ENCODE data around the gene CDH4.

CDH4 gene

DNA sequence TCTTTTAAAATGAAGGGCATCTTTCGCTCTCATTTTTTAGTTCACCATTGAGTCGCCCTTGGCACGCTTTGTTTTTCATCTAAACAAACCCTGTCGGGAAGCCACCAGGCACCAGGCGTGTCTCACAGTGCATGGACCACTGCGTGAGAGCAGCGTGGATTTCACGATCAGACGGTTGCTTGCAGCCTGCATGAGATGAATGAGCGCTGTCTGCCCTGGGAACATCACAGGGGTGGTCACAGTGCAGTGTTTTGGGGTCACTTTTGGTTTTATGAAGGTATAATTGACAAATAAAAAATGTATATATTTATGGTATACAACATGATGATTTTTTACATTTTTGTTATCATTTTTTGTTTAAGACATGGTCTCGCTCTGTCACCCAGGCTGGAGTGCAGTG, 61.3 kb downstream of the CDH4 start:
- H3K4me3 ChIP-seq (ENCODE audit: low read depth in 1 of 2, low read length in 1 of 2) = no peak overlapping the region
- TF ChIP-seq, protein P1, sequence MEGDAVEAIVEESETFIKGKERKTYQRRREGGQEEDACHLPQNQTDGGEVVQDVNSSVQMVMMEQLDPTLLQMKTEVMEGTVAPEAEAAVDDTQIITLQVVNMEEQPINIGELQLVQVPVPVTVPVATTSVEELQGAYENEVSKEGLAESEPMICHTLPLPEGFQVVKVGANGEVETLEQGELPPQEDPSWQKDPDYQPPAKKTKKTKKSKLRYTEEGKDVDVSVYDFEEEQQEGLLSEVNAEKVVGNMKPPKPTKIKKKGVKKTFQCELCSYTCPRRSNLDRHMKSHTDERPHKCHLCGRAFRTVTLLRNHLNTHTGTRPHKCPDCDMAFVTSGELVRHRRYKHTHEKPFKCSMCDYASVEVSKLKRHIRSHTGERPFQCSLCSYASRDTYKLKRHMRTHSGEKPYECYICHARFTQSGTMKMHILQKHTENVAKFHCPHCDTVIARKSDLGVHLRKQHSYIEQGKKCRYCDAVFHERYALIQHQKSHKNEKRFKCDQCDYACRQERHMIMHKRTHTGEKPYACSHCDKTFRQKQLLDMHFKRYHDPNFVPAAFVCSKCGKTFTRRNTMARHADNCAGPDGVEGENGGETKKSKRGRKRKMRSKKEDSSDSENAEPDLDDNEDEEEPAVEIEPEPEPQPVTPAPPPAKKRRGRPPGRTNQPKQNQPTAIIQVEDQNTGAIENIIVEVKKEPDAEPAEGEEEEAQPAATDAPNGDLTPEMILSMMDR (IDR thresholded peaks at IDR 0.05) = no peak
- H3K4me1 ChIP-seq (ENCODE audit: control insufficient read depth in 1 of 2, insufficient read depth in 1 of 2, low read depth in 1 of 2, low read length in 1 of 2) = no peaks in the 10 kb centered on the region
- no peaks in the 10 kb centered on the region for H3K9me3 ChIP-seq
- H3K36me3 ChIP-seq = no peaks in the 10 kb centered on the region
- no peaks in the 10 kb centered on the region for H3K27me3 ChIP-seq
- no peak overlapping the region for H3K27ac ChIP-seq

DNA sequence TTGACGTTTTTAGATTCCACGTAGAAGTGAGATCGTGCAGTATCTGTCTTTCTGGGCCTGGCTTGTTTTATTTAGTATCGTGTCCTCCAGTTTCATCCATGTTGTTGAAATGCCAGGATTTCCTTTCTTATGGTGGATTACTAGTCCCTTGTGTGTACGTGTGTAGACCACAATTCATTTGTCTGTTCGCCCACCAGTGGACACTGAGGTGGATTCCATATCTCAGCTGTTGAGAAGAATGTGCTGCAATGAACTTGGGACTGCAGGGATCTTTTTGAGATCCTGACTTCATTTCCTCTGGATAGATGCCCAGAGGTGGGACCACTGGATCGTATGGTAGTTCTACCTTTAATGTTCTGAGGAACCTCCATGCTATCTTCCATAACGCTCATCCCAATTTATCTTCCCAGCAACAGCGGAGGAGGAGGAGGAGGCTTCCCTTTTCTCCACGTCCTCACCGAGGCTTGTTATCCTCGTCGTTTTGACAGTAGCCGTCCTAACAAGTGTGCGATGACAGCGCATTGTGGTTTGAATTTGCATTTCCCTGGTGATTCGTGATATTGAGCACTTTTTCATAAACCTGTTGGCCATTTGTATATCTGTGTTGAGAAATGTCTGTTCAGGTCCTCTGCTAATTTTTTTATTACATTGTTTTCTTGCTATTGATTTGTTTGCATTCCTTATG, 62.4 kb downstream of the CDH4 start:
- TF ChIP-seq, protein P1 (IDR thresholded peaks at IDR 0.05) = no peak
- Histone ChIP-seq H3K4me1 (ENCODE audit: control insufficient read depth in 1 of 2, insufficient read depth in 1 of 2, low read depth in 1 of 2, low read length in 1 of 2) (no peaks in the 10 kb centered on the region), H3K9me3 (no peaks in the 10 kb centered on the region), H3K36me3 (no peaks in the 10 kb centered on the region), H3K27ac (no peak overlapping the region), H3K27me3 (no peaks in the 10 kb centered on the region), H3K4me3 (ENCODE audit: low read depth in 1 of 2, low read length in 1 of 2) (no peak overlapping the region)

DNA sequence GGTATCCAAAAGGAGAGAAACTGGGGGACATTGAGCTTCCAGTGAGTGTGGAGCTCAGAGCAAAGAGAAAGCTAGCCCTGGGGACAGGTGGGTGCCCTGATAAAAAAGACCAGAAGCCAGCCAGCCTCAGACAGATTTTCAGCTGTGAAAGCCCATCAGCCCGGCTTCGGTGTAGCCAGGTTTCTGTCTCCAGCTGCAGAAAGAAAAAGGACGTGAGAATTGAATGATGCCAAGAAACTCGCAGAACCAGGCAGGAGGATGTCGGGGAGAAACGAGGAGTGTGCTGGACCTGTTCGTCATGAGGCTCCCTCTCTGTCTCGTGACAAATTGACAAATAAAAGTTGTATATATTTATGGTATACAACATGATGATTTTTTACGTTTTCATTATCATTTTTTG, 63.3 kb downstream of the CDH4 start:
- H3K27ac ChIP-seq = no peak overlapping the region
- no peaks in the 10 kb centered on the region for H3K9me3 ChIP-seq
- no peak overlapping the region for H3K4me3 ChIP-seq (ENCODE audit: low read depth in 1 of 2, low read length in 1 of 2)
- no peaks in the 10 kb centered on the region for H3K27me3 ChIP-seq
- no peaks in the 10 kb centered on the region for H3K4me1 ChIP-seq (ENCODE audit: control insufficient read depth in 1 of 2, insufficient read depth in 1 of 2, low read depth in 1 of 2, low read length in 1 of 2)
- H3K36me3 ChIP-seq = no peaks in the 10 kb centered on the region
- TF ChIP-seq, protein P1 (IDR thresholded peaks at IDR 0.05) = no peak

DNA sequence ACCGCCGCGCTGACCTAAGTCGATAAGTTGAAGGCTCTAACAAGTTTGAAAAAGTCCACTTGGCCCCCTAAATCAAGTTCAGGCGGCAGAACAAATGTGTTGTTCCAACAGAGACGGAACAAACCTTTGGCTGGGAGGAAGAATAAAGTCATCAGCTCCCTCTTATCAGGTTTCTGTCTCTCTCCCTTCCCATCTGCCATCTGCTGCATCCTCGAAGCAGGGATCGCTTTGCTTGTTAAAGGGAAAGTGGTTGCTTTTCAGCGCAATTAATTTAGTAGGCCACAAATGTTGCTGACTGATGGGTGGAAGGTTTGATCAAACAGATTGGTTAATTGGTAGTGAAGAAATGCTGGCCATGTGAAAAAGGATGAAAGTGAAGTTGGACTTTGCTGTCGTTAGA, 64.3 kb downstream of the CDH4 start:
- TF ChIP-seq, protein P1 (IDR thresholded peaks at IDR 0.05) = no peak
- no peaks in the 10 kb centered on the region for H3K9me3 ChIP-seq
- H3K27me3 ChIP-seq = no peaks in the 10 kb centered on the region
- H3K4me3 ChIP-seq (ENCODE audit: low read depth in 1 of 2, low read length in 1 of 2) = no peak overlapping the region
- H3K36me3 ChIP-seq = no peaks in the 10 kb centered on the region
- no peak overlapping the region for H3K27ac ChIP-seq
- no peaks in the 10 kb centered on the region for H3K4me1 ChIP-seq (ENCODE audit: control insufficient read depth in 1 of 2, insufficient read depth in 1 of 2, low read depth in 1 of 2, low read length in 1 of 2)

DNA sequence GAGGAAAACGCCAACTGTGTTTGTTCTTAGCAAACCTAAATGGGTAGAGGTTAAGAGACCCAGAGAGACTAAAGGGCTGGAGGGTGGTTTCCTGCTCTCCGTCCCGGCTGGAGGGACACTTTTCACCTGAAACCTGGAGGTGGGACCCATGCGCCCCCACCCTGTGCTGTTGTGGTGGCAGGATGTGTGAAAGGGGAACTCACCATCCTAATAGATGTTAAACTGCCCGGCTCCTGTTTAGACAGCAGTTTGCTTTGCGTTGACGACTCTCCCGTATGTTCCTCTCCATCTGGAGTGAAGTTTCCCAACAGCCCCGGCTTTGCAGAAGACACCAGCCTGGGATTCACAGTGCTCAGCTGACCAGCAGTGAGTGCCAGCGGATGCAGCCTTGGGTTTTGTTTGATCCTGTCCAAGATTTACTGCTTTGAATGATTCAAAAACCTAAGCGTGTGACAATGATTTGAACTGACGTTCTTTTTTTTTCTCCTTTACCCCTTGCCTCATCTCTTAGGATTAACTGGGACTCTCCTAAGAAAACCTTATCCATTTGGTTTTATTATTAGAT, 66.0 kb downstream of the CDH4 start:
- Histone ChIP-seq H3K36me3 (no peaks in the 10 kb centered on the region), H3K9me3 (no peaks in the 10 kb centered on the region)
- TF ChIP-seq, protein P1 (IDR thresholded peaks at IDR 0.05) = no peak

More for the DNA sequence above, 66.0 kb downstream of the CDH4 start:
- Histone ChIP-seq H3K4me1 (ENCODE audit: control insufficient read depth in 1 of 2, insufficient read depth in 1 of 2, low read depth in 1 of 2, low read length in 1 of 2) (no peaks in the 10 kb centered on the region), H3K4me3 (ENCODE audit: low read depth in 1 of 2, low read length in 1 of 2) (no peak overlapping the region), H3K27ac (no peak overlapping the region), H3K27me3 (no peaks in the 10 kb centered on the region)
